HG03103 (cell line): ENCODE data around the gene SDCCAG8.
A peak's percentile ranks its signal among the peaks of the same experiment; 100 is the strongest.

ENCODE experiments used
- ATAC-seq: cut with Tn5 transposase; IDR thresholded peaks from one replicate; pipeline ENCODE4 v1.9.1; 2021; ENCODE audit warnings: low read depth; ENCODE audit not compliant: unreplicated experiment

The SDCCAG8 gene

GRCh38 chr1:243275316-243275715, 19.5 kb downstream of the SDCCAG8 start:
- ATAC-seq = no peak

- ATAC-seq = no peak
Measured at GRCh38 chr1:243280571-243281129, 24.8 kb downstream of the SDCCAG8 start.

GRCh38 chr1:243281672-243282071, 25.8 kb downstream of the SDCCAG8 start:
- ATAC-seq = no peak

GRCh38 chr1:243286409-243287122, 30.7 kb downstream of the SDCCAG8 start:
- no peak for ATAC-seq

- ATAC-seq = no peak
Measured at GRCh38 chr1:243287123-243287460, 31.3 kb downstream of the SDCCAG8 start.

- peak; percentile 93 for ATAC-seq
Measured at GRCh38 chr1:243287652-243288051, 31.8 kb downstream of the SDCCAG8 start.

GRCh38 chr1:243288062-243288461, 32.2 kb downstream of the SDCCAG8 start:
- ATAC-seq = no peak

- no peak for ATAC-seq
Measured at GRCh38 chr1:243291292-243291691, 35.5 kb downstream of the SDCCAG8 start.

GRCh38 chr1:243292117-243292516, 36.3 kb downstream of the SDCCAG8 start:
- ATAC-seq = no peak

- ATAC-seq = no peak
Measured at GRCh38 chr1:243293941-243294722, 38.3 kb downstream of the SDCCAG8 start.

GRCh38 chr1:243294723-243295121, 38.9 kb downstream of the SDCCAG8 start:
- ATAC-seq = no peak

GRCh38 chr1:243299069-243299468, 43.2 kb downstream of the SDCCAG8 start:
- ATAC-seq = no peak

GRCh38 chr1:243301059-243301458, 45.2 kb downstream of the SDCCAG8 start:
- ATAC-seq = no peak

- no peak for ATAC-seq
Measured at GRCh38 chr1:243311809-243312208, 56.0 kb downstream of the SDCCAG8 start.

GRCh38 chr1:243312952-243313634, 57.3 kb downstream of the SDCCAG8 start:
- peak; percentile 25 for ATAC-seq

- peak; percentile 70 for ATAC-seq
Measured at GRCh38 chr1:243313635-243314536, 58.0 kb downstream of the SDCCAG8 start.

- no peak for ATAC-seq
Measured at GRCh38 chr1:243315455-243315854, 59.6 kb downstream of the SDCCAG8 start.

- ATAC-seq = no peak
Measured at GRCh38 chr1:243315893-243316292, 60.1 kb downstream of the SDCCAG8 start.

- ATAC-seq = no peak
Measured at GRCh38 chr1:243316366-243316989, 60.6 kb downstream of the SDCCAG8 start.

- ATAC-seq = no peak
Measured at GRCh38 chr1:243320224-243320623, 64.4 kb downstream of the SDCCAG8 start.
